Lower leg skin (tissue), 3 donors: ENCODE data around the gene GBF1.

Source experiments
- POLR2A ChIP-seq, 2 donors: fragments of 450-650 bp; IDR thresholded peaks; one replicate each; pipeline ENCODE4 v1.6.1; 2016 to 2017; ENCODE audit warnings: antibody characterized with exemption in 2 of 2, mild to moderate bottlenecking in 1 of 2, moderate library complexity in 1 of 2
- TF ChIP-seq, protein P1 (sequence below), 3 donors: fragments of 450-650 bp; IDR thresholded peaks; one replicate each; pipeline ENCODE4 v1.5.1; 2016; ENCODE audit warnings: antibody characterized with exemption in 3 of 3, mild to moderate bottlenecking in 3 of 3, moderate library complexity in 2 of 3

DNA sequence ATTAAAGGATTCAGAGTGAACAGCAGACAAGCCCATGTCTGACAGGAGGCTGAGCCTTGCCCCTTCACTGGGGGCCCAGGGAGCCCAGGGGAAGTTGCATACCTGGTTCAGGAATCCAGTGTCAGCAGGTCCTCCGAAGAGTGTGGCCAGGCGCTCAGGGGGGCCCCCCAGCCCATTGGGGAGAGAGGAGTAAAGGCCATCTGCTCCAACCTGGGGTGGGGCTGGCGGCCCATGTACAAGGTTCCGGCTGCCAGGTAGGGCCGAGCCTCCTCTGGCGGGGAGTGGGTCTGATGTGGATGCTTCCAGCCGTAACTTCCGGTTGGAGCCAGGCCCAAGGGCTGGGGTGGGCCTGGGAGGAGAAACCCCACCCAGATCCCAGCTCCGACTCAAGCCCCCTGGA, 171.0 kb downstream of the GBF1 start:
- TF ChIP-seq, protein P1, sequence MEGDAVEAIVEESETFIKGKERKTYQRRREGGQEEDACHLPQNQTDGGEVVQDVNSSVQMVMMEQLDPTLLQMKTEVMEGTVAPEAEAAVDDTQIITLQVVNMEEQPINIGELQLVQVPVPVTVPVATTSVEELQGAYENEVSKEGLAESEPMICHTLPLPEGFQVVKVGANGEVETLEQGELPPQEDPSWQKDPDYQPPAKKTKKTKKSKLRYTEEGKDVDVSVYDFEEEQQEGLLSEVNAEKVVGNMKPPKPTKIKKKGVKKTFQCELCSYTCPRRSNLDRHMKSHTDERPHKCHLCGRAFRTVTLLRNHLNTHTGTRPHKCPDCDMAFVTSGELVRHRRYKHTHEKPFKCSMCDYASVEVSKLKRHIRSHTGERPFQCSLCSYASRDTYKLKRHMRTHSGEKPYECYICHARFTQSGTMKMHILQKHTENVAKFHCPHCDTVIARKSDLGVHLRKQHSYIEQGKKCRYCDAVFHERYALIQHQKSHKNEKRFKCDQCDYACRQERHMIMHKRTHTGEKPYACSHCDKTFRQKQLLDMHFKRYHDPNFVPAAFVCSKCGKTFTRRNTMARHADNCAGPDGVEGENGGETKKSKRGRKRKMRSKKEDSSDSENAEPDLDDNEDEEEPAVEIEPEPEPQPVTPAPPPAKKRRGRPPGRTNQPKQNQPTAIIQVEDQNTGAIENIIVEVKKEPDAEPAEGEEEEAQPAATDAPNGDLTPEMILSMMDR (IDR thresholded peaks at IDR 0.05), result no peak
- no peak for TF ChIP-seq POLR2A (IDR thresholded peaks at IDR 0.05)
